Right hindlimb (tissue), 1 donor: ENCODE data around the gene CDC42BPB.

Experiments
- DNase-seq: peaks from one replicate; pipeline ENCODE4 v3.0.0-alpha.2; 2018

Gene CDC42BPB

GRCh38 chr14:102893452-102893851 lies 163.9 kb downstream of the CDC42BPB start:
- peak; percentile 80 for DNase-seq

GRCh38 chr14:102892651-102893050 lies 164.7 kb downstream of the CDC42BPB start:
- no peak for DNase-seq

GRCh38 chr14:102891556-102891955 lies 165.8 kb downstream of the CDC42BPB start:
- DNase-seq = no peak

DNA sequence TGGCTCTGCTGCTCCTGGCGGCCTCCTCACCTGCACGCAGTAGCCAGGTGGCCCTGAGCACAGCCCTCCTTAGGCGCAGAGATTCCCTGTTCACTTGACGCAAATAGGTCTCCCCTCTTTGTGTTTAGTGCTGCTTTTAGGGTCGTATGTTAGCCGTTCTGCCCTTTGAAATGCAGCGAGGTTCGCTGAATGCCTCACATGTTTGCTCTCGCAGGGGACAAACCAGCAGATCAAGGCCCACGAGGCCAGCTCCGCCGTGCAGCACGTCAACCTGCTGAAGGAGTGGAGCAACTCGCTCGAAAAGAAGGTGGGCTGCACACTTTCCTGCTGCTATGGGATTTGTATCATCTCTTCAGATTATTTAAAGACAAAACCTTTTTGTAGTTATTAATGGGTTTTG lies 166.2 kb downstream of the CDC42BPB start:
- no peak for DNase-seq

DNA sequence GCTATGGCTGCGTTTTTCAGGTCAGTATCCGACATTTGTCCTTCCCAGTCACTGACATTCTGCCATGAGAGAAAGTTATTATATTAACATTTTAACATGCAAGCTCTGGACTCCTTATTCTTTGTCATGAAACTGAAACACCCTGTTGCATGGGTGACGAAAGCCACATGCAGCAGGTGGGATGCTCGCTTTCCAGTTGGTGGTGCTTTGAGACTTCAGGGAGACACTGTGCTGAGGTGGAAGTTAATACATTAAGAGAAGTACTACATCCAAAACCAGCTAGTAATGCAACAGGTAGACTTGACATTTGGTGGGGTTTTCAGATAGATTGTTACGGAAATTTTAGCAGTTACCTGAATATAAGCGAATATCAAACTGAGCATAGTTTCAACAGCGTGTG lies 167.7 kb downstream of the CDC42BPB start:
- no peak for DNase-seq

DNA sequence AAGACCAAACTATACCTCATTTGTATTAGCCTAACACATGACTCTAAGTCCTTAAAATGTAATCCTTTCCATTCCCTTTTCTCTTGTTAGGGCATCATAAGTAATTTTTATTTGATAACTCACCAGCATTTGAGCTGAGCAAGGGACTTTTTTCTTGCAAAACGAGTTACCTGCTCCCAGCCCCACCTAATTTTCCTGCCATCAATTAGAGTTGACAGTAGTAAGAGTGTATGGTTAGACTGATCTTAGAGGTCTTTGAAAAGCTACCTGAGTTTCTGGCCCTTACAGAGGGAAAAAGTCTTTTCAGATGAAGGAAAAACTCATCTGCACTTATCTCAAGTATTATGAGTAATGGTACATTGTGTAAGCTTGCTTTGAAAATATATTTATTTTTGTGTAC lies 168.6 kb downstream of the CDC42BPB start:
- DNase-seq = no peak

GRCh38 chr14:102885737-102886447 lies 171.5 kb downstream of the CDC42BPB start:
- no peak for DNase-seq

GRCh38 chr14:102883554-102883953 lies 173.8 kb downstream of the CDC42BPB start:
- DNase-seq = no peak

- DNase-seq = no peak
Measured at GRCh38 chr14:102883089-102883541, 174.2 kb downstream of the CDC42BPB start.
